SW 1271 (cell line): ENCODE data around the gene PACSIN2.

Experiments
- DNase-seq, 2 experiments: peaks; one replicate each; lab custom pipeline; 2025; lab: John Stamatoyannopoulos, UW

Gene PACSIN2

GRCh38 chr22:42881982-42882656 lies 132.8 kb downstream of the PACSIN2 start:
- no peak for DNase-seq

DNA sequence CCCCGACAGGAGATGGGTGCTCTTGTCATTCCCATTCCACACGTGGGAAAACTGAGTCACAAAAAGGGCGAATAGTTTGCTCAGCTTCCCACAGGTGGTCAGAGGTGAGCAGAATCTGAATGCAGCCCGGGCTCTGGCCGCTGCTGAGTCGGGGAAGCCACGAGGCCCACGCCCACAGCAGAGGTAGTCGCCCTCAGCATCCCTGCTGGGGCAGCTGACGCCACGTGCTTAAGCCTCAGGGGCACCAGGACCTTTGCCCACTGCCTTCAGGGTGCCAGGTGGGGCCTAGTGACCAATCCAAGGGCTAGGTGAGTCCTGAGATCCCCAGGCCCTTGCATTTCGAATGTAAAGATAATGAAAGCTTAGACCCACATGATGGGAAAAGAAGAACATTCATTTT lies 133.7 kb downstream of the PACSIN2 start:
- no peak for DNase-seq

- no peak for DNase-seq
Observed at GRCh38 chr22:42880815-42881214, 134.1 kb downstream of the PACSIN2 start.

GRCh38 chr22:42879371-42880021 lies 135.5 kb downstream of the PACSIN2 start:
- no peak for DNase-seq

- DNase-seq: no peak
Observed at GRCh38 chr22:42878561-42879305, 136.2 kb downstream of the PACSIN2 start.

GRCh38 chr22:42877597-42878340 lies 137.2 kb downstream of the PACSIN2 start:
- no peak for DNase-seq

GRCh38 chr22:42877158-42877557 lies 137.8 kb downstream of the PACSIN2 start:
- DNase-seq: no peak

- DNase-seq: no peak
Observed at GRCh38 chr22:42876041-42876440, 138.9 kb downstream of the PACSIN2 start.

DNA sequence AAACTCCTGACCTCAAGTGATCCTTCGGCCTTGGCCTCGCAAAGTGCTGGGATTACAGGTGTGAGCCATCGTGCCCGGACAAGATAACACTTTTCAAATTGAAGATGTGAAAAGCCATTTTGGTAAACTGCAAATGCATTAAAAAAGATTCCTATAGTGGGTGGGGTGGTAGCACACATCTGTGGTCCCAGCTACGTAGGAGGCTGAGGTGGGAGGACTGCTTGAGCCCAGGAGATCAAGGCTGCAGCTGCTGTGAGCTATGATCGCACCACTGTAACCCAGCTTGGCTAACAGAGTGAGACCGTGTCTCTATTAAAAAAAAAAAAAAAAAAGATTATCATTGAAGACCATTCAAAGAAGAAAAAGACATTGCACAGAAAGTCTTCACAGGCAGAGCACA lies 140.9 kb downstream of the PACSIN2 start:
- DNase-seq: no peak

- no peak for DNase-seq
Observed at GRCh38 chr22:42873356-42873755, 141.6 kb downstream of the PACSIN2 start.

- DNase-seq: no peak
Observed at GRCh38 chr22:42872821-42873220, 142.1 kb downstream of the PACSIN2 start.

DNA sequence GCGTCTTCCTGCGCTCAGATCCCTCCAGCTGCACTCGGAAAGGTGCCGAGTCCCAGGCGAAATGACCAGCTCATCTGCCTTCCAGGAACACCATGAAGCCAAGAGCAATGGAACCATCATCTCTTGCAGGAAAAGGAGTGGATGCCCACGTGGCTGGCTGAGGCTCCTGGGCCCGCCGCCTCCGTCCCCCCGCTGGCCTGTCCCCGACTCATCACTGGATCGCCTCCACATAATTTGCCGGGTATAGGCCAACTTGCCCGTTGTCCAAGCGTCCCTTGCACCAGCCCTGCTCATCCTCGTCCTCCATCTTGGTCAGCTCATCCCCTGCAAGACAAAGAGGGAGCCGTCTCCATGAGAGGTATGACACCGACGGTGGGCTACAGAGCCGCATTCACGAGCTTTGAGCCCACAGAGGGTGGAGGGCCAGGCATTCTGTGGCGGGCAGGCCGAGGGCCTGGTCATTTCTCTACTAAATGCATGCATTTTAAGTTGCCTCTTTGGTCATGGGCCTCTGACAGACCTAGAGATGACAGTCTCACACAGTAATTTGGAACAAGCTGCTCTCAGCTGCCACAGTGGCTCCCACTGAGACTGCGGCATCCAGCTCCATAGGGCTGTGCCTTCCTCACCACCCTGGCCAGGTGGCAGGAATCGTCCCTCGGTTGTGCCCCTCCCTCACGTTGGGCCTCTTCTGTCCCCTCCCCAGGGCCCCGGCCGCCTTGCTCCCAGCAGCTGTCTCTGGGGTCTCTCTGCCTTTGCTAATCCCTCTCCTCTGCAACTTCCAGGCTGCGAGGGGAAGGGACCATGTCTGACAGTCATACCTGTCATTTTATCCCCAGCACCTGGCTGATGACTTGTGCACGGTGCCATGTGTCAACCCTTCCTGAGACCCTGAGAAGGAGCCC lies 143.6 kb downstream of the PACSIN2 start:
- no peak for DNase-seq

- DNase-seq: no peak
Observed at GRCh38 chr22:42869888-42870480, 145.0 kb downstream of the PACSIN2 start.

DNA sequence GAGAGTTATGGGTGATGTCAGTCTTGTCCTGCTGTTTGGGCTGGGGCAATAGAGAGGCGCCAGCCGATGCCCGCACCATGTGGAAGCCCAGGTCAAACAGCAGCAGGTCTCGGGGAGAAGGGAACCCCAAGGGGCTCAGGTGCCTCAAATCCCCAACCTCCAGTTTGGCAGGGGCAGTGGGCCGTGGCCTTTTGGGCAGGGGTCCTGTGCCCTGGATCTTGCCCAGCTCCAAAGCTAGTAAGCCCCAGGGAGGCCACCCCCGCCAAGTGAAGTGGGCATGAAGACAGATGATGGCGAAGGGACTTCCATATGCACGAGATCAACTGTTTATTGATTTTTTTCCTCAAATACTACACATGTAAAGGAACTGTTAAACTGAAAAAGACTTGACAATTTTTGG lies 145.5 kb downstream of the PACSIN2 start:
- no peak for DNase-seq

GRCh38 chr22:42868751-42869251 lies 146.1 kb downstream of the PACSIN2 start:
- DNase-seq: no peak

- DNase-seq: no peak
Observed at GRCh38 chr22:42866100-42866499, 148.8 kb downstream of the PACSIN2 start.

DNA sequence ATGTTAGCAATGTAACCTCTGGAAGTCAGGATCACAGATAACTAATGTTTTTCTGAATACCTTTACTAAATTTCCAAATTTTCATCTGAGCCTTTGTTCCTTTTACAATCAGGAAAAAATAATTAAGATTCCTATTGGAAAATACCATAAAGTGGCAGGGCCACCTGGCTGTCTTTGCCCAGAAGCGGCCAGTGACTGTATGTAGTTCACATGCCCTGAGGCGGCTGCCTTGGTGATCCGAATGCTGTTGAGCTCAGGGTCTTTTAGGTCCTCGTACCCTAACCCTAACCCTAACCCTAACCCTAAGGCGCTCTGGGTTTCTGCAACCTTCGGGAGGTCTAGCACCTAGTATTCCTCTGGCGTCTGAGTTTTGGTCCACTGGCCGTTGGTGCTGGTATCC lies 149.4 kb downstream of the PACSIN2 start:
- DNase-seq: no peak

DNA sequence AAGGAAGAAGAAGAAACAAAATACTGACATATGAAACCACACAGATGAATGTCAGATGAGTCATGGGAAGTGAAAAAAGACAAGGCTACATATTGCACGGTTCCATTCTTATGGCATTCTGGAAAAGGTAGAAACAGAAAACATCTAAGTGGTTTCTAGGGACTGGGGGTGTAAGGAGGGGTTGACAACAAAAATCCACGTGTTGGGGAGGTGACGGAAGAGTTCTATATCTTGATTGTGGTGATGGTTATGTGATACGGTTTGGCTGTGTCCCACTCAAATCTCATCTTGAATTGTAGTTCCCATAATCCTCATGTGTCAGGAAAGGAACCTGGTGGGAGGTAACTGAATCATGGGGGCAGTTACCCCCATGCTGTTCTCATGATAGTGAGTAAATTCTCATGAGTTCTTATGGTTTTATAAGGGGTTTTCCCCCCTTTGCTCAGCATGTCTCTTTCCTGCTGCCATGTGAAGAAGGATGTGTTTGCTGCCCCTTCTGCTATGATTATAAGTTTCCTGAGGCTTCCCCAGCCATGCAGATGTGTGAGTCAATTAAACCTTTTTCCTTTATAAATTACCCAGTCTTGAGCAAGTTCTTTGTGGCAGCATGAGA lies 151.5 kb downstream of the PACSIN2 start:
- DNase-seq: peak in 1 of 2 experiments; percentile 87

GRCh38 chr22:42862045-42862734 lies 152.8 kb downstream of the PACSIN2 start:
- peak in 1 of 2 experiments; percentile 38 for DNase-seq

DNA sequence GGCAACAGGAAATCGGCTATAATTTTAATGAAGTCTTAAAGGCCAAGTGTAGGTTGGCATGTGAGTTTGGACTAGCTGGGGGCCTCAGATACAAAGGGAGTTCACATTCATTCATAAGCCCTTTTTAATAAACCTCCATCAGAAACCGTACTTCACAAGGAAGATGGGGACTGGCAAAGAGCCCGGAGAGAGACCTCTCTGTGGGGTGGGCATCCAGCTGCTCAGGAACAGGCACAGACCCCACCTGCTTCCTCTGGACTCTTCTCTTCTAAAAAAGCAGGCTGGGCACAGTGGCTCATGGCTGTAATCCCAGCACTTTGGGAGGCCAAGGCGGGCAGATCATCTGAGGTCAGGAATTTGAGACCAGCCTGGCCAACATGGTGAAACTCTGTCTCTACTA lies 154.0 kb downstream of the PACSIN2 start:
- no peak for DNase-seq
